Mesenteric fat pad (tissue), 1 donor: ENCODE results near the gene IFNE. TPM values are rescaled to one million over a fixed set of nuclear protein-coding genes. Genes with fewer than 3 reads are reported as not detected.
"Not testable (repeated sequence)": the region's sequence is repeated elsewhere in the genome, so short reads cannot be mapped to it uniquely, and the experiment has no call there.

Source experiments
- DNase-seq: peaks from one replicate; pipeline ENCODE4 v3.0.0-alpha.2; 2020; ENCODE audit warnings: low spot score
- total RNA-seq: library from RNA; stranded (reverse); fragmentation: NEBNext Ultra II Directional; extraction: Animal tissue kit (Norgen Biotek cat#: 25700); gene quantifications from one replicate; pipeline ENCODE4 v1.2.1, GENCODE V29; 2021
- donor health status: DM: yes; HTN: yes; CAD: no.

Gene IFNE
- total RNA-seq, 1 donor from 2014 or later, result not detected

- DNase-seq, result no peak
Observed at GRCh38 chr9:21499912-21500311, 17.8 kb upstream of the IFNE start.

DNA sequence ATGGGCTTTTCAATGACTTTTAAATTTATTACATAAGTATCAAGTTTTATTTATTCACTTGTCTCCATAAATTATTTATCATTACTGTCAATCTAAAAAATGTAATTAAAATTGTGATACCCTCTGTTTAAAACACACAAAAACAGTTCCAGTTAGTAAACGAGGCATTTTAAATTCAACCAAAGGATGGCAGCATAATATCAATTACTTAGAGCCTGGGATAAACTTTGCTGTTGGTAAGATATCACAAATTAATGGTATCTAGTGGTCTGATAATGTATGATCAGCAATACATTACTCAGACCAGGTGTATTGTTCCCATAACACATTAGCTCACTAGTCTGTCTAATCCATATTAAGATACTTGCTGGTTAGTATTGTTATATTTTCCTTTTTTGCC is 9.6 kb upstream of the IFNE start:
- DNase-seq, result no peak

- DNase-seq, result no peak
Observed at GRCh38 chr9:21481470-21482056, 550 bp downstream of the IFNE start.

DNA sequence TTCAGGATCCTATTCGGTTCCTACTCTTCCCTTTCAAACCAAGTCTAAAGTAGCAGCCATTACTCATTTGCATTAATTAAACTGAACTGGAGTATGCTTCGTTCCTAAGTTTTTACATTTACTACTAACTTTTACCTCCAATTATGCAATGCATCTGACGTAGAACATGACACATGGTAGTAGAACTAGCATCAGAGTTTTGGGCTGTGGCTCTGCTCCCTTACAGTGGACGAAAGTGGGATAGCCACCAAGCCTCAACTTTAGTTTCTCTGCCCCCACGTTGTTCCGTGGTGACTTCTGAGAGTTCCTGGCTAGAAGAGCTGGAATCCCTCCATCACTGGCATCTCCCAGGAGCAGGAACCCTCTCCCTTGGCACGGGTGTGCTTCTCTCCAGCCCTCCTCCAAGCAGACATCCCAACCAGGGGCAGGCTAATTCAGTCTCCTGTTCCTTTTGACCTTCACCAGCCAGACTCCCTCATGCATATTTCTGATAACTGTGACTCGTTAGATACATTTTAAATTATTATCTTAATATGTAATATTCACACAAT is 2.9 kb downstream of the IFNE start:
- no peak for DNase-seq

- DNase-seq, result no peak
Observed at GRCh38 chr9:21477466-21477865, 4.6 kb downstream of the IFNE start.

DNA sequence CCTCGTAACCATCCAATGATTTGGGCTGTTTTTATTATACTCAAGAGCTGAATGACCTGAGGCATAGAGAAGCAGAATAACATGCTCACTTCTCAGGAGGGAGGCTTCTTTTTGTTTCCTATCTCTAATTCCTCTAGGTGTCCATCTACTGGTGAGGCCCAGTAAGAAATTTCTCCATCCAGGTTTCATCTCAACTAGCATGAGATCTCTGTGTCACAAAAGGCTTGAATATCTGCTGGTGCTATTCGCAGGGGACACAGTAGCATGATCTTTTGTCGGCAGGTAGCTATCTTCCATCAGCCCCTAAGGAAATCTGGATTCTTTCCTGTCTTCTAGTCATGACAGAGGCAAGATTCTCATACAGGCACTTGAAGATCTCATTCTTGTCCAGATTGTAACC is 8.9 kb downstream of the IFNE start:
- no peak for DNase-seq

- DNase-seq, result no peak
Observed at GRCh38 chr9:21470126-21470525, 12.0 kb downstream of the IFNE start.

DNA sequence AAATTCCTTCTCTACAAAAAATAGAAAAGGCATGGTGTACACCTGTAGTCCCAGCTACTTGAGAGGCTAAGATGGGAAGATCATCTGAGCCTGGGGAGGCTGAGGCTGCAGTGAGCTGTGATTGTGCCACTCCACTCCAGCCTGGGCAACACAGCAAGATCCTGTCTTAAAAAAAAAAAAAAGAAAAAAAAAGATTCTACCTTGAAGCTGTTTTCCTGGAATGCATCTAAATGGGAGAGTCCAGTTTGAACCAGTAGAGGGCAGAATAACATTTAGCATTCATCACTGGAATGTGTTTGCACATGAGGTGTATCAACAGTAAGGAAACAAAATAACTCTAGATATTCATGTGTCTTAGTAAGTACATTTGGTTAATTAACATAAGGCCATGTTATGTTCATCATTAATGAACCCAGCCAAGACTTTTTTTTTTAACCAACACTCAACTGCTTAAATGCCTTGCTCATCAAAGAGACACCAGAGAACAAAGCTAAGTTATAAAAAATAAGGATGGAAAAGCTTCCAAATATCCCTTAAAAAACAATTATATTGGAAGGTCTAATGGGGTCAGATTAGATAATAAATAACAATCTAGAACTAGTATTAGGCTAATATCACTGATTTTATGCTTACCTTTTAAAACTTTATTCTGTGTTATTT is 16.1 kb downstream of the IFNE start:
- DNase-seq, result no peak

- no peak for DNase-seq
Observed at GRCh38 chr9:21465138-21465537, 17.0 kb downstream of the IFNE start.

GRCh38 chr9:21461377-21461776 is 20.7 kb downstream of the IFNE start:
- no peak for DNase-seq

- no peak for DNase-seq
Observed at GRCh38 chr9:21455320-21455719, 26.8 kb downstream of the IFNE start.

DNA sequence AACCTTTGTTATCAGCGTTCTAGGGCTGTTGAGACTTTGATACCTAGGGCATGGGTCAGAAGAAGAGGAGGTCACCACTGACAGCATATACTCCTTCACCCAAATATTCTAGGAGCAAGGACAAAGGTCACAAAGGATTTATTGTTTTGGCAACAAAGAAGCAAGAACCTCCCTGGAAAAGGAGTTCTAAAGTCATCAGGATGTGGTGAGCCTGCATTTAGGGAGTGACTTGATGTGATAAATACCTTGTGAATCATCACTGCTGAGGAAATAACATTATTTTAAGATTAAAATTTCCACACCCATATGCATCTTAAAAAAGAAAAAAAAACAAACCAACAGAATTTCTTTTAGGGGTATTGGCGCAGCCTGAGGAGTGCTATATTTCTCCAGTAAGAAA is 28.0 kb downstream of the IFNE start:
- no peak for DNase-seq

- DNase-seq, result no peak
Observed at GRCh38 chr9:21452681-21453080, 29.4 kb downstream of the IFNE start.

DNA sequence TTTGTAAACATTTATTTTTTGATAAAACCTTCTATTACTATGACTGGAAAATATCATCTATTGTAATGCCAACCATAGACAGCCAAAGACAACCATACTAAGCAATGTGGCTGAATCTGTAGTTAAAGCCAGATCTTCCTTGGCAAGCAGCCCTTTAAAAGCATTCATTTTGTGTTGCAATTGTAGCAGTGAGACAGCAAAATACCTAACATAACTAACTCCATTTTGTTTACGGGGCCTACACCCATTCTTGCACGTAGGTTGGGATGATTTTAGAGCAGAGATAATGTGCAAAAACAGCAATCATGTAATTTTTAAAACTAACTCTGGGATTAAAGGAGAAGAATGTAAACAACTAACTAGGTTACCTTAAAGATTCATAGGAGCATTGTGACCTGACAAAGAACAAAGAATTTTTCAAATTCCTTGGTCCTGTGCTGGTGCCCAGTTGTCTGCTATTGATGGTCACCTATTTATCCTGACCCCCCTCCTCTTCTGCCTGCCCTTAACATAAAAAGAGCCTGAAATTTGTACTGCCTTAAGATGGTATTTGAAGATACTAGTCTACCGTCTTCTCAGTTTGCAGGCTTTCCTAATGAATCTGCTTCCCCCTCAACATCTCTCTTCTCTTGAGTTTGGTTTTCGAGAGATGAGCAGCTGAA is 31.2 kb downstream of the IFNE start:
- no peak for DNase-seq

DNA sequence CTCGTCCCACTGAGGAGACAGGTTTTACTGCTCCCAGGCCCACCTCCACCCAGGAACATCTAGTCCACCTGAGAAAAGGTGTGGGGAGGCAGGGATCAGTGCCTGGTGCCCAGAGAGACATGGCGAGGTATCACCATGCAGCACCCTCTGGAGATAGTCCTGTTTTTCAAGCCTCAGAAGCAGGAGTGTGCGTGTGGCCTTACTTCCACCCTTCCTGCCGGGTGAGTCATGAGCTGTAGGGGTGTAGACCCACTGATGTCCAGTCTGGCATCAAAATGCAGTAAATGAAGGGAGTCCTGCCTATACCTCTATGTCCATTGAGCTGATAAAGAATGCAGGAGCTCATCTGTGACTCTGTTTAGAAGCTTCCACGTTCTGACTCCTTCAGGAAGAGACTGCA is 32.8 kb downstream of the IFNE start:
- DNase-seq, result not testable (repeated sequence)

DNA sequence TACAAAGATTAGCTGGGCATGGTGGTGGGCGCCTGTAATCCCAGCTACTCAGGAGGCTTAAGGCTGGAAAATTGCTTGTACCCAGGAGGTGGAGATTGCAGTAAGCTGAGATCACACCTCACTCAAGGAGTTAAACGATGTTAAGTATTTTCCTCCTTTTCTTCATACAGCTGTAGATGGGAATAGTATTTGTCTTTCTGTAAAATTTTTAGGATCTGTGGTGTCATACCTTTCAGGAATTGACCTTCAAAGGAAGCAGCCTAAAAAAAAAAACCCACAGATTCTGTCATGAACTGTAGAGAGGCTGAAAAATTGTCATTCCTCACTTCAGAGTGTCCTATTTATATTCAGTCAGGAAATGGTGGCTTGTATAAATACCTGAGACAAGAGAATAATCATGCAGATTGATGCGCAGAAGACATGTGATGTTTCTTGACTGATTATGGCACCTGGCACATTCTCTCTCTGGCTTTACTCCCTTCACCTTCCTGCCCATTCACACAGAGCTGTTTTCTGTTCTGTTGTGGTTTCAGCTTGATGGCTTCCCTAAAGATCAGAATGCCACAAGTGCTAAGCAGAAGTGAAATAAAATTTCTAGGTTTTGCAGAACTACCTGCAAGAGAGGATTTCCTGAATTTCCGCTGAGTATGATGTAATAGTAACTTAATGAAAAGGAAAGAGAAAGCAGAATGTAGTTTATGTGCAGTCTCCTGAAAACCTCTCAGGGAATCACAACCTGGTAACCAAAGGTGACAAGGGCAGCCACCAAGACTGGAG is 38.1 kb downstream of the IFNE start:
- DNase-seq, result no peak

- no peak for DNase-seq
Observed at GRCh38 chr9:21440139-21440538, 42.0 kb downstream of the IFNE start, which contains the start of gene IFNA1. Gene IFNA1, plus strand, starts transcription at chr9:21440439. Its CDS starts 69 bp downstream, at chr9:21440508.

- not testable (repeated sequence) for DNase-seq
Observed at GRCh38 chr9:21435015-21435383, 47.1 kb downstream of the IFNE start.

DNA sequence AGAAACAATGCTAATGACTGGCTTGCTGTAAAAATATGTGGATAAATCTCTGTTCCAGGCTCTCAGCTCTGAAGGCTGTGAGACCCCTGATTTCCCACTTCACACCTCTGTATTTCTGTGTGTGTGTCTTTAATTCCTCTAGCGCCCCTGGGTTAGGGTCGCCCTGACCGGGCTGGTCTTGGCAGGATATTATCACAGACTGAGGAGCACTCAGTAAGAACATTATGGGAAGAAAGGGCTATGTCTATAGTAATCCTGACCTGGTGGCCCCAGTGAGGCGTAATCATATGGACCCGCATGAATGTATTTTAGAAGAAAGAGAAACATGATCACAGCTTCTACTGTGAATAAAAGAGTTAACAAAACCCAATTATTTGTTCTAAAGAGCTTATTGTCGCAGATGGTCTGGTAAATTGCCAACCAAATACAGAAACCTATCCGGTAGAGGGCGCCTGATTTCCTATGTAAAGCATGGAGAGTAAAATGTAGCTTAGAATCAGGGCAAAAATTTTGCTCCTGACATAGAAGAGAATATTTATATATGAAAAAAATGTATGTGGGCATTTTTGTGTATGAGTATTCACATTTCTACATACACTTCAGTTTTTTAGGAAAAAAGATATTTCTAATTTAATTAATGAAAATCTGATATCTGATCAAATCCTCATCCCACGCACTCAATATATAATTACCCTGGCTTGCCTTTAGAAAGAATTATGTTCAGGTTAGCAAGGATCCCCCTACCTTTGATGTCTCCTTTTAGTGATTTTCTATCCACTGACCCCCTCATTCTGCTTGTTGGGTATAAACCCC is 47.7 kb downstream of the IFNE start:
- no peak for DNase-seq

DNA sequence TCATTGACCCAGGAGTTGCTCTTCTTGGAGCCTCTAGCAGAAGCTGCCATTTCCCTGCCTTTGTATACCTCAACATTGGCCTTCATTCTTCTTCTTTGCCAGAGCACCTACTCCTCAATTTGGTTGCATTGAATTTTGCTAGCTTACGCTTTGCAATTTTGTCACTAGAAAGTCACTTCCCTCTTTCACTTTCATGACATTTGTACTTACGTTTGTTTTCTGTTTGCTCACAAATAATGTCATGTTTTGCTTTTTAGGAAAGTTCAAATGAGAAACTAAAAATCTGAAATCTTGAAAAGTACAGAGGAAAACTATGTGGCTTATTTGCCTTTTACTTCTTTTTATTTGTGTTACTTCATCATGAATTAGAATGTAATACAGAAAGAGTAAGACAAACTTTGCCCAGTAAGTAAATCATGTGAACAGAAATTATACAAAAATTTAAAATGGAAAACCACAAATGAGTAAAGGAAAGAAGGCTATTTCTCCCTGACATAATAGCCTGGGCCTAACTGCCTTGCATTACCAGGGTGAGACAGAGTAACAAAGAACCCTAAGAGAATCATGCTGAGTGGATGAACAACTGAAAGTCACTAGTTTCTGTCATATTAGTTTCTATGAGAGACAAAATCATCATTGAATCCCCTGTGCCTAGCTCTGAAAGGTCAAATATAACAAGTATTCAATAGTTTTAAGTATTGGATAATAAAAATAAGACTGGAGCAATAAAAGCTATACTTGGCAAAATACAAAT is 49.3 kb downstream of the IFNE start:
- DNase-seq, result no peak
